ENCODE results near the gene CLIC4. TPM values are rescaled to one million over a fixed set of nuclear protein-coding genes. Genes with fewer than 3 reads are reported as not detected.
"Not testable (repeated sequence)": the region's sequence is repeated elsewhere in the genome, so short reads cannot be mapped to it uniquely, and the experiment has no call there.

The CLIC4 gene
- total and polyA plus RNA-seq, 5 experiments from 2014 or later: 0.07 to 6.6 (median 0.50) TPM

DNA sequence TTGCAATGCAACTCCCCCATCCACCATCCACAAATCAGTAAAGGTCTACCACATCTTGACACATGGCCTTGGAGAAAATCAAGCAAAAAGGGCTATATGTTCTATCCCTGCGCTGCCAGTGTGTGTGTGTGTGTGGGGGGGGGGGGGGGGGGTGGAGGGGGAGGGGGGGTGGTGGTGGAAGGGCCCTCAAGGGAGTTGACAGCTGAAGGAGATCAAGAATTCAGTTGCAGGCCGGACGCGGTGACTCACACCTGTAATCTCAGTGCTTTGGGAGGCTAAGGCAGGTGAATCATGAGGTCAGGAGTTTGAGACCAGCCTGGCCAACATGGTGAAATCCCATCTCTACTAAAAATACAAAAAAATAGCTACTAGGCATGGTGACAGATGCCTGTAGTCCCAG is 37.6 kb upstream of the CLIC4 start:
- Mint-ChIP-seq H3K36me3 (no peaks in the 10 kb centered on the region), H3K4me1 (peaks cover 3 to 26% (median 10%) of the 10 kb centered on the region in 4 donors), H3K9me3 (no peaks in the 10 kb centered on the region), H3K4me3 (no peak overlapping the region), H3K27ac (peak overlapping the region in 2 of 10 donors; percentile 38 to 80), H3K27me3 (no peaks in the 10 kb centered on the region)
- DNase-seq (no peak), ATAC-seq (no peak)
- POLR2A ChIA-PET: no interaction called here

DNA sequence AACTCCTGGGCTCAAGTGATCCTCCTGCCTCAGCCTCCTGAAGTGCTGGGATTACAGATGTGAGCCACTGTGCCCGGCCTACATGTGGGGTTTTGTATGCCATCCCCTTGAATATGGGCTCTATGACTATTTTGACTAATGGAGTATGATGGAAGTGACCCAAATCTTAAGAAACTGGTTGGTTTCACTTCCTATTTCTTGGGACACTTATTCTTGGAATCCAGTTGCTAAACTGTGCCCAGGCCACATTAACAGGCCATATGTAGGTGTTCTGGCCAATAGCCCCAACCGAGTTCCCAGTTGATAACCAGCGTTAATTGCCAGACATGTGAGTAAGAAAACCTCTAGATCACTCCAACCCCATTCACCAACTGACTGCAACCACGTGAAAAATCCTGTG is 36.3 kb upstream of the CLIC4 start:
- DNase-seq: no peak
- POLR2A ChIA-PET: no interaction called here
- H3K4me3 Mint-ChIP-seq: no peak overlapping the region
- no peaks in the 10 kb centered on the region for H3K27me3 Mint-ChIP-seq
- peak overlapping the region in 2 of 10 donors; percentile 12 to 47 for H3K27ac Mint-ChIP-seq
- no peaks in the 10 kb centered on the region for H3K9me3 Mint-ChIP-seq
- peaks cover 3 to 26% (median 10%) of the 10 kb centered on the region in 4 donors for H3K4me1 Mint-ChIP-seq
- no peaks in the 10 kb centered on the region for H3K36me3 Mint-ChIP-seq
- no peak for ATAC-seq

DNA sequence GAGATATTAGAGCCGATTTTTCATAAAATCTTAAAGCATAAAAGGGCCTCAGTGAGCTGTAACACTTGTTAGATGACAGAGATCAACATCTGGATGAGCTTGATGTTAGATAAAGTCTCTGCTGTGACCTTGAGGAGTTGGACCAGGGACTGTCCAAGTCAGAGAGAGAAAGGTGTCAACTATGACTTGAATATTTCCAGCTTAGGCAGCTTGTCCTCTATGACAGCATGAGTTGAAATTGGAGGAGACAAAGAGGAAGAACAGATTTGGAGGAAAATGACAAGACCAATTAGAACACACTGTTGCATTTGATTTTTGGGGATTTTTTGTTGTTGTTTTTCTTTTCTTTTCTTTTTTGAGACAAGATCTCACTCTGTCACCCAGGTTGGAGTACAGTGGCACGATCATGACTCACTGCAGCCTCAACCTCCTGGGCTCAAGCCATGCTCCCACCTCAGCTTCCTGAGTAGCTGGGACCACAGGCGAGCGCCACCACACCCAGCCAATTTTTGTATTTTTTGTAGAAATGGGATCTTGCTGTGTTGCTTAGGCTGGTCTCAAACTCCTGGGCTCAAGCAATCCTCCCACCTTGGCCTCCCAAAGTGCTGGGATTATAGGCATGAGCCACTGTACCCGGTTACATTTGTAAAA is 35.3 kb upstream of the CLIC4 start:
- Mint-ChIP-seq H3K4me3 (no peak overlapping the region), H3K27me3 (no peaks in the 10 kb centered on the region), H3K4me1 (peaks cover 3 to 23% (median 10%) of the 10 kb centered on the region in 4 donors), H3K27ac (peak overlapping the region in 1 of 10 donors; percentile 53), H3K9me3 (no peaks in the 10 kb centered on the region), H3K36me3 (no peaks in the 10 kb centered on the region)
- POLR2A ChIA-PET: interaction anchor here (0.7 kb wide), 1 partner anchor 14 kb away, joined by 5 read pairs; no protein-coding TSS in a partner anchor
- DNase-seq (no peak), ATAC-seq (no peak)

DNA sequence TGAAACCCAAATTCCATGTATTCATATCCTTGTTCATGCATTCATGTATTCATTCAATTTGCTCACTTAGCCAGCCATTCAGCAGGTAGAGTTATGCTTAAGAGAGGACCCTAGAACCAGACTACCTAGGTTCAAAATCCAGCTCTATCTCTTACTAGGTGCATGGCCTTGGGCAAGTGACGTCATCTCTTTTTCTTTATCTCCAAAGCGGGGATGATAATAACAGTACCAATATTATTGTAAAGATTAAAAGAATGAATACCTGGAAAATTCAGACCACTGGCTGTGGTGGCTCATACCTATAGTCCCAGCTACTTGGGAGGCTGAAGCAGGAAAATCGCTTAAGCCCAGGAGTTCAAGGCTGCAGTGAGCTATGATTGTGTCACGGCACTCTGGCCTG is 33.9 kb upstream of the CLIC4 start:
- Mint-ChIP-seq H3K4me1 (peaks cover 0 to 13% (median 3%) of the 10 kb centered on the region in 4 donors), H3K4me3 (no peak overlapping the region), H3K36me3 (no peaks in the 10 kb centered on the region), H3K27ac (no peak overlapping the region), H3K27me3 (no peaks in the 10 kb centered on the region), H3K9me3 (no peaks in the 10 kb centered on the region)
- no peak for ATAC-seq
- DNase-seq: no peak
- POLR2A ChIA-PET: interaction anchor here (0.6 to 0.7 kb wide), 2 partner anchors 20 to 439 kb away, joined by 4 to 7 read pairs; no protein-coding TSS in a partner anchor

DNA sequence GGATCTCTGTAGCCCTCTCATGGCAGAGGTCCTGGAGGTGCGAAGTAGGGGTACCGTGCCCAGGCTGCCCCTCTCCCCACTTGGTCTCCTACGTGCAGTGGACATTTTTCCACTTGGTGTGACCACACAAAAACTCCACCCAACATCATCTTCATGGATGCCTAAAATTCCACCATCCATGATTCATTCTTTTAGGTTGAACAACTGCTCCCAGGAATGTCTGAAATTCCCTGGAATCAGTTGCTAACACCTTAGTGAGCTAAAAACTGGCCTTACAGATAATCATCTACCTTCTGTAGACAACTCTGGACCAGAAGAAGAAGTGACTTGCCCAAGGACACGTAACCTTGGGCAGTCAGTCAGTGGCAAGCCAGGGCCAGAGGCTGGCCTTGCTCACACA is 32.1 kb upstream of the CLIC4 start:
- H3K27me3 Mint-ChIP-seq: no peaks in the 10 kb centered on the region
- DNase-seq: no peak
- no peak overlapping the region for H3K27ac Mint-ChIP-seq
- H3K9me3 Mint-ChIP-seq: no peaks in the 10 kb centered on the region
- no peak overlapping the region for H3K4me3 Mint-ChIP-seq
- H3K4me1 Mint-ChIP-seq: peaks cover 0 to 13% (median 3%) of the 10 kb centered on the region in 4 donors
- POLR2A ChIA-PET: no interaction called here
- no peaks in the 10 kb centered on the region for H3K36me3 Mint-ChIP-seq
- ATAC-seq: no peak

DNA sequence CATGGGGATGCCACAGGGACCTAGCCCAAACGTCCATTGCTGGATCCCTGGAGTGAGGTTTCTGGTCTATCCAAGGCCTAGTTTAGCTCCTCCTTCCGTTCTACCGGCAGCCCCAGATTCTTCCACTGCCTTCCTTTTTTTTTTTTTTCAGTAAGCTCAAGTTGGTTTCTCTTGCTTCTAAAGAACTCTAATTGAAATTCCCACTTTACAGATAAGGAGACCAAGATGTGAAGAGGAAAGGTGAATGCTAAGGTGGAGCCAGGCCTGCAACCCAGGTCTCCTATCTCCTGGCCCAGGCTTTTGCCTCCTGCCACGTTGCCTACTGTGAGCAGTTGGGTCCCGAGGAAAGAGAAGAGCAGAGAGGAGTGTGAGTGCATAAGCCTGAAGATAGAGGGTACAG is 31.5 kb upstream of the CLIC4 start:
- Mint-ChIP-seq H3K9me3 (no peaks in the 10 kb centered on the region), H3K4me1 (peaks cover 0 to 13% (median 3%) of the 10 kb centered on the region in 4 donors), H3K4me3 (no peak overlapping the region), H3K36me3 (no peaks in the 10 kb centered on the region), H3K27me3 (no peaks in the 10 kb centered on the region), H3K27ac (peak overlapping the region in 2 of 10 donors; percentile 34 to 61)
- ATAC-seq: no peak
- no peak for DNase-seq
- POLR2A ChIA-PET: no interaction called here

DNA sequence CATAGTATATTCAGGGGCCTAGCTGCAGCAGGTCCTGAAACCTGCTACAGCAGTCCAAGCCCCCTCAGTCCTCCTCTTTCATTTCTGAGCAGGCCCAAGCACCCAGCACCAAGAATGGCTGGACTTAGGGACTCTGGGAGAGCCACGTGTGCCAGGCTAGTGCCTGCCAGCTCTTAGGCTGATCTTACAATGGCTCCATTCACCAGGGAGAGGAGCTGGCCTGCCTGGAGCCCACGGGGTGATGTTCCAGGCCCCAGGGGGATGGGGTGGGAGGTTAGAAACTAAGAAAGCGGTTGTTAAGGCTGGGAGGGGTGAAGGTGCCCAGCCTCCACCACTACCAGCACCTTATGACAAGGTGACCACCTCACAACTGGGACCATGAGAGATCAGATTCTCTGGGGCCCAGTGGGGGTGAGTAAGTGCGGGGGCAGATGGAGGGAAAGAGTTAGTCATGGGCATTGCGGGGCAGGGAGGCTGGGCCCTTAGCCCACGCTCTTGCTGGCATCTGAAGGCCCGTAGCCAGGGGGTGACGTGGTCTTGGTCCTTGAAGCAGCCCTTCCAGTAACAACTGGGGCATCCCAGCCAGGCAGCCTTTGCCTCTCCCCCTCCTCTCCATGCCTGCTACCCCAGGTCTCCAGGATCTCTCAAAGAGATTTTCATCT is 30.3 kb upstream of the CLIC4 start:
- Mint-ChIP-seq H3K36me3 (no peaks in the 10 kb centered on the region), H3K4me1 (peaks cover 0 to 4% (median under 1%) of the 10 kb centered on the region in 4 donors), H3K27me3 (no peaks in the 10 kb centered on the region), H3K9me3 (no peaks in the 10 kb centered on the region), H3K27ac (peak overlapping the region in 1 of 10 donors; percentile 56), H3K4me3 (no peak overlapping the region)
- POLR2A ChIA-PET: no interaction called here
- ATAC-seq (no peak), DNase-seq (no peak)

DNA sequence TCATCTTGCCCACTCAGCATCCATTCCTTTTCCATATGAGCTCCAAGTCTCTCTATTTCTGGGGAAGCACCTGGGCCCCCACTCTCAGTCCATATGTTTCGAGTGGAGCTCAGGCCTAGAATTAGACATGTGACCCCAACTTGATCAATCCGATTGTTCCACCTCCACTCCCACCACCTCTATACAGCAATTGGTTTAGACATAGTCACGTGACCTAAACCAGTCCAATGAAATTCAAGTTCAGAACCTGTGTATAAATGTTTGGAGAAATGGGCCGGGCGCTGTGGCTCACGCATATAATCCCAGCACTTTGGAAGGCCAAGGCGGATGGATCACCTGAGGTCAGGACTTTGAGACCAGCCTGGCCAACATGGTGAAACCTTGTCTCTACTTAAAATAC is 29.6 kb upstream of the CLIC4 start:
- H3K4me3 Mint-ChIP-seq: no peak overlapping the region
- H3K9me3 Mint-ChIP-seq: no peaks in the 10 kb centered on the region
- ATAC-seq: no peak
- H3K27me3 Mint-ChIP-seq: no peaks in the 10 kb centered on the region
- H3K27ac Mint-ChIP-seq: no peak overlapping the region
- no peak for DNase-seq
- H3K4me1 Mint-ChIP-seq: peaks cover 0 to under 1% (median 0%) of the 10 kb centered on the region in 4 donors
- POLR2A ChIA-PET: no interaction called here
- no peaks in the 10 kb centered on the region for H3K36me3 Mint-ChIP-seq

DNA sequence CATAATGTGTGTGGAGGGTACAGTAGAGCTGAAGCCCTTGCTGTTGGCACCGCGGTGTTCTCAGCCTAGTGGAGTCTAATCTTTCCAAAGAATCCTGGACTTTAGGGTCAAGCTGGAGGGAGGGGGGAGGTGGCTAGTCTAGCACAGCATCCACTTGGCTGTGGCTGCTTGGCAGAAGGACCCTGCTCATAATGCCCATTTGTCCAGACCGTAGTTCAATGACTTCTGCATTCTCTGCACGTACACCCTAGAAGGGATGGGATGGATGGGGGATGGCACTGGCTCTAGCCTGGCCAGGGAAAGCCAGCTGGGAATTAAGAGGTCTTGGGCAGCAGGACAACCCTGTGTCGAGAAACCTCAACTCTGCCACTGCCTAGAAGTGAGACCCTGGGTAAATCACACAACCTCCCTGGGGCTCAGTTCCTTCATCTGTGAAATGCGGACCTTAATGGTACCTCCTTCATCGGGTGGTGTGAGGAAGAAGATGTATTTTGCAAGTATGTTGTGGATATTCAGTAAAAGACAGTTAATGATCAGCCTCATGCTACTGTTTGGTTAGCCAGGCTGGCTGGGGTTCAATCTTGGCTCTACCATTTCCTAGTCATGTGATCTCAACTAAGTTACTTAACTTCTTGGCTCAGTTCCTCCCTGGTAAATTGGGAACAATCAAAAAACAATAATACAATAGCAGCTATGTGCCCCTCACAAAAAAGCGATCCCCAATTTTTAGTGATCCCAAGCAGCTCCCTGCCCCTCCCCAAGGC is 27.2 kb upstream of the CLIC4 start:
- Mint-ChIP-seq H3K9me3 (no peaks in the 10 kb centered on the region), H3K36me3 (no peaks in the 10 kb centered on the region), H3K27me3 (no peaks in the 10 kb centered on the region), H3K4me3 (no peak overlapping the region), H3K4me1 (peaks cover 0 to 10% (median 3%) of the 10 kb centered on the region in 4 donors), H3K27ac (peak overlapping the region in 1 of 10 donors; percentile 47)
- DNase-seq: no peak
- no peak for ATAC-seq
- POLR2A ChIA-PET: no interaction called here

DNA sequence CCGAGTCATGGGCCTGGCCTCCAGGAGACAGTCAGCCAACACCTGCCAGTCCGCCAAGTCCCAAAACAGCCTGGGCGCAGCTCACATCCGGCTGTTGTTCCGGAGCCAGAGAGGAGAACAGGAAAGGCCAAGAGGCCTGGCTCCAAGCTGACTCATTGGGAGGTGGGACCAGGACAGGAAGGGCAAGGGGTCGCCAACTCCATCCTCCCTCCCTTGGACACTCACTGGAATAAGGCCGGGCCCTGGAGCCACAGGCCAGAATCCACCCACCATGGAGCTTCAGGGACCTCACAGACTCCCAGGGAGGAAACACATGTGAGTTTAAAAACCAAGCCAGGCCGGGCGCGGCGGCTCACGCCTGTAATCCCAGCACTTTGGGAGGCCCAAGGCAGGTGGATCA is 25.1 kb upstream of the CLIC4 start:
- Mint-ChIP-seq H3K4me3 (no peak overlapping the region), H3K27ac (no peak overlapping the region), H3K36me3 (no peaks in the 10 kb centered on the region), H3K27me3 (peaks cover 0 to 2% (median 0%) of the 10 kb centered on the region in 5 donors), H3K9me3 (no peaks in the 10 kb centered on the region), H3K4me1 (peaks cover 0 to 10% (median 3%) of the 10 kb centered on the region in 4 donors)
- ATAC-seq: no peak
- POLR2A ChIA-PET: no interaction called here
- no peak for DNase-seq

DNA sequence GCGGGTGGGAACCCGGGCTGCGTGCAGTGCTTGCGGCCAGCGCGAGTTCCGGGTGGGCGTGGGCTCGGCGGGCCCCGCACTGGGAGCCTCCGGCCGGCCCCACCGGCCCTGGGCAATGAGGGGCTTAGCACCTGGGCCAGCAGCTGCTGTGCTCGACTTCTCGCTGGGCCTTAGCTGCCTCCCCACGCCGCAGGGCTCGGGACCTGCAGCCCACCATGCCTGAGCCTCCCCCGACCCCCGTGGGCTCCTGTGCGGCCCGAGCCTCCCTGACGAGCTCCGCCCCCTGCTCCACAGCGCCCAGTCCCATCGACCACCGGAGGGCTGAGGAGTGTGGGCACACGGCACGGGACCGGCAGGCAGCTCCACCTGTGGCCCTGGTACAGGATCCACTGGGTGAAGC is 23.7 kb upstream of the CLIC4 start:
- H3K27ac Mint-ChIP-seq: no peak overlapping the region
- H3K36me3 Mint-ChIP-seq: no peaks in the 10 kb centered on the region
- no peak for DNase-seq
- H3K9me3 Mint-ChIP-seq: no peaks in the 10 kb centered on the region
- H3K4me3 Mint-ChIP-seq: no peak overlapping the region
- H3K4me1 Mint-ChIP-seq: peaks cover 0 to 10% (median 3%) of the 10 kb centered on the region in 4 donors
- POLR2A ChIA-PET: interaction anchor here (1.3 kb wide), 1 partner anchor 23 kb away, joined by 5 read pairs; the partner anchor contains the start of gene CLIC4
- peaks cover 0 to 2% (median 0%) of the 10 kb centered on the region in 5 donors for H3K27me3 Mint-ChIP-seq
- ATAC-seq: no peak

DNA sequence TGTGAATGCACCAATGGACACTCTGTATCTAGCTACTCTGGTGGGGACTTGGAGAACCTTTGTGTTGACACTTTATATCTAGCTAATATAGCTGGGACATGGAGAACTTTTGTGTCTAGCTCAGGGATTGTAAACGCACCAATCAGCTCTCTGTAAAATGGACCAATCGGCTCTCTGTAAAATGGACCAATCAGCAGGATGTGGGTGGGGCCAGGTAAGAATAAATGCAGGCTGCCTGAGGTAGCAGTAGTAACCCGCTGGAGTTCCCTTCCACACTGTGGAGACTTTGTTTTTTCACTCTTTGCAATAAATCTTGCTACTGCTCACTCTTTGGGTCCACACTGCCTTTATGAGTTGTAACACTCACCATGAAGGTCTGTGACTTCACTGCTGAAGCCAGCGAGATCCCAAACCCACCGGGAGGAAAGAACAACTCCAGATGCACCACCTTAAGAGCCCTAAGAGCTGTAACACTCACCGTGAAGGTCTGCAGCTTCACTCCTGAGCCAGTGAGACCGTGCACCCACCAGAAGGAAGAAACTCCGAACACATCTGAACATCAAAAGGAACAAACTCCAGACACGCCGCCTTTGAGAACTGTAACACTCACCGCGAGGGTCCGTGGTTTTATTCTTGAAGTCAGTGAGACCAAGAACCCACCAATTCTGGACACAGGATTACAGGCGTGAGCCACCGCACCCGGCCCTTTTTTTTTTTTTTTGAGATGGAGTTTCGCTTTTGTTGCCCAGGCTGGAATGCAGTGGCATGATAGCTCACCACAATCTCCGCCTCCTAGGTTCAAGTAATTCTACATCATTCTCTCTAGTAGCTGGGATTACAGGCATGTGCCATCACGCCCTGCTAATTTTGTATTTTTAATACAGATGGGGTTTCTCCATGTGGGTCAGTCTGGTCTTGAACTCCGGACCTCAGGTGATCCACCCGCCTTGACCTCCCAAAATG is 22.9 kb upstream of the CLIC4 start:
- POLR2A ChIA-PET: interaction anchor here (1.0 to 1.3 kb wide), 2 partner anchors 22 to 27 kb away, joined by 3 to 5 read pairs; partner anchors contain the start of gene CLIC4
- ATAC-seq (peak; percentile 58), DNase-seq (peak in 4 of 10 donors; percentile 24 to 36 (median 28))
- H3K27me3 Mint-ChIP-seq, H3K36me3 Mint-ChIP-seq, H3K9me3 Mint-ChIP-seq: not testable (repeated sequence)
- peak overlapping the region in 9 of 10 donors; percentile 24 to 92 (median 64) for H3K27ac Mint-ChIP-seq
- H3K4me3 Mint-ChIP-seq: peak overlapping the region; percentile 76 to 91 (median 85)
- peaks cover 0 to 13% (median 6%) of the 10 kb centered on the region in 4 donors for H3K4me1 Mint-ChIP-seq
